GM12872 (cell line): Measurements from ENCODE around the gene MYO9B.
A peak's percentile ranks its signal among the peaks of the same experiment; 100 is the strongest.

ENCODE experiments used
- CTCF ChIP-seq: IDR thresholded peaks from 3 replicates; pipeline ENCODE4 v1.5.1; 2011; ENCODE audit warnings: low read depth, mild to moderate bottlenecking, low read length, moderate library complexity; ENCODE audit not compliant: insufficient read depth

Gene MYO9B

GRCh38 chr19:17049711-17050280 is 25.8 kb upstream of the MYO9B start:
- TF ChIP-seq CTCF: no peak

- TF ChIP-seq CTCF: peak; percentile 56; the same call in 2 of the 3 replicates
Observed at GRCh38 chr19:17052439-17052838, 23.1 kb upstream of the MYO9B start.

GRCh38 chr19:17054746-17055145 is 20.8 kb upstream of the MYO9B start:
- TF ChIP-seq CTCF: no peak

- no peak for TF ChIP-seq CTCF
Observed at GRCh38 chr19:17055636-17056035, 19.9 kb upstream of the MYO9B start.

GRCh38 chr19:17058236-17058635 is 17.3 kb upstream of the MYO9B start:
- no peak for TF ChIP-seq CTCF

GRCh38 chr19:17060802-17061201 is 14.8 kb upstream of the MYO9B start:
- no peak for TF ChIP-seq CTCF

- TF ChIP-seq CTCF: no peak
Observed at GRCh38 chr19:17061205-17061604, 14.4 kb upstream of the MYO9B start.
